K562 (cell line): Measurements from ENCODE around the gene KCNK7. TPM values are rescaled to one million over a fixed set of nuclear protein-coding genes. Genes with fewer than 3 reads are reported as not detected.

Source experiments
- BCOR ChIP-seq: fragments of 450-650 bp; IDR thresholded peaks from 2 replicates; pipeline ENCODE4 v1.6.1; 2016
- CEBPZ ChIP-seq: fragments of 150-350 bp; IDR thresholded peaks from 2 replicates; pipeline ENCODE4 v1.6.1; 2014; ENCODE audit warnings: low read depth, mild to moderate bottlenecking, low read length, borderline replicate concordance
- CREB3L1 ChIP-seq: fragments of 450-650 bp; IDR thresholded peaks from 2 replicates; pipeline ENCODE4 v1.6.1; 2014; ENCODE audit warnings: low read depth, mild to moderate bottlenecking, moderate library complexity, borderline replicate concordance
- MTA2 ChIP-seq: fragments of 450-650 bp; IDR thresholded peaks from 2 replicates; pipeline ENCODE4 v1.6.1; 2016; ENCODE audit warnings: low read depth
- PCBP2 ChIP-seq: fragments of 200-400 bp; formaldehyde crosslinking; IDR thresholded peaks from 2 replicates; pipeline ENCODE4 v1.6.1; 2018; ENCODE audit warnings: low read length, low read depth, mild to moderate bottlenecking, moderate library complexity; ENCODE audit not compliant: poor library complexity, severe bottlenecking
- POLR2G ChIP-seq: fragments of 200-400 bp; formaldehyde crosslinking; IDR thresholded peaks from 2 replicates; pipeline ENCODE4 v1.6.1; 2017; ENCODE audit warnings: low read depth, mild to moderate bottlenecking, antibody characterized with exemption, low read length, moderate library complexity
- TAF9B ChIP-seq: fragments of 450-650 bp; IDR thresholded peaks from 2 replicates; pipeline ENCODE4 v1.6.1; 2018; ENCODE audit warnings: mild to moderate bottlenecking; ENCODE audit not compliant: partially characterized antibody
- ZBTB7A ChIP-seq: IDR thresholded peaks from 2 replicates; pipeline ENCODE4 v1.6.1; 2011; ENCODE audit warnings: low read depth, mild to moderate bottlenecking, low read length, moderate library complexity, borderline replicate concordance; ENCODE audit not compliant: control insufficient read depth
- ZC3H4 ChIP-seq: sonication (generic); formaldehyde crosslinking; IDR thresholded peaks from 2 replicates; pipeline ENCODE4 v1.9.0; 2021; ENCODE audit warnings: missing genetic modification reagents, borderline replicate concordance
- ZNF143 ChIP-seq: sonication (generic); formaldehyde crosslinking; IDR thresholded peaks from 2 replicates; pipeline ENCODE4 v1.9.0; 2022; ENCODE audit warnings: mild to moderate bottlenecking, missing genetic modification reagents
- ZNF318 ChIP-seq, 2 experiments: fragments of 450-650 bp; IDR thresholded peaks; 2 replicates each; pipeline ENCODE4 v1.6.1; 2016; ENCODE audit warnings: mild to moderate bottlenecking in 2 of 2, borderline replicate concordance in 1 of 2, low read depth in 1 of 2, moderate library complexity in 1 of 2
- ZNF79 ChIP-seq: fragments of 250-450 bp; sonication (Bioruptor Pico); IDR thresholded peaks from 2 replicates; pipeline ENCODE4 v1.4.0; 2020; ENCODE audit warnings: low read depth, mild to moderate bottlenecking, moderate library complexity
- polyA plus RNA-seq, 8 experiments: library from polyadenylated mRNA; depleted of rRNA in 4 of 8; stranded (reverse) in 5 of 8; unstranded in 3 of 8; fragments of >200 nt; fragmentation: Nextera tagmentation in 2 of 8; fragmentation: Illumina TruSeq in 1 of 8; extraction: Ambion mirVana in 2 of 8; extraction: Trizol in 1 of 8; gene quantifications; 2 replicates each; pipeline versions ENCODE4 v1.2.1 to v1.2.3, GENCODE V29; 2011 to 2014; ENCODE audit warnings: inconsistent platforms in 1 of 8, missing spikeins in 1 of 8
- total RNA-seq, 7 experiments: library from RNA; depleted of rRNA in 6 of 7; stranded (reverse); fragments of >200 nt in 6 of 7; fragmentation: Illumina TruSeq in 2 of 7; extraction: Trizol in 2 of 7; gene quantifications; 2 replicates each; pipeline versions ENCODE4 v1.2.1 to v1.2.3, GENCODE V29; 2011 to 2021; ENCODE audit warnings: low replicate concordance in 1 of 7

The KCNK7 gene
- total and polyA plus RNA-seq, 9 of the 15 experiments (the other 6 are each of a cell fraction or from before 2014, with no cell fraction given), result 0.07 to 0.40 TPM; not detected in 7

GRCh38 chr11:65637794-65638419, 42.3 kb upstream of the KCNK7 start, which contains the start of gene SIPA1 (continued):
- TF ChIP-seq ZNF318 (IDR thresholded peaks at IDR 0.05; ENCODE audit: borderline replicate concordance in 1 of 2, low read depth in 1 of 2) (no peak), CEBPZ (no peak), ZBTB7A (peak; percentile 79; the same call in 1 of the 2 replicates), PCBP2 (no peak), MTA2 (no peak), POLR2G (peak; percentile 82), BCOR (no peak), CREB3L1 (no peak), ZC3H4 (CRISPR knock-in tag) (no peak), ZNF79 (CRISPR knock-in tag) (no peak), TAF9B (no peak), ZNF143 (CRISPR knock-in tag) (no peak)
